IPS-NIHi11 (cell line): Measurements from ENCODE around the gene ITGB1BP2.
A peak's percentile ranks its signal among the peaks of the same experiment; 100 is the strongest.
"Not testable (repeated sequence)": the region's sequence is repeated elsewhere in the genome, so short reads cannot be mapped to it uniquely, and the experiment has no call there.

Experiments
- DNase-seq: peaks from one replicate; pipeline ENCODE4 v3.0.0; 2012; ENCODE audit warnings: mixed read lengths, low spot score

The ITGB1BP2 gene

DNA sequence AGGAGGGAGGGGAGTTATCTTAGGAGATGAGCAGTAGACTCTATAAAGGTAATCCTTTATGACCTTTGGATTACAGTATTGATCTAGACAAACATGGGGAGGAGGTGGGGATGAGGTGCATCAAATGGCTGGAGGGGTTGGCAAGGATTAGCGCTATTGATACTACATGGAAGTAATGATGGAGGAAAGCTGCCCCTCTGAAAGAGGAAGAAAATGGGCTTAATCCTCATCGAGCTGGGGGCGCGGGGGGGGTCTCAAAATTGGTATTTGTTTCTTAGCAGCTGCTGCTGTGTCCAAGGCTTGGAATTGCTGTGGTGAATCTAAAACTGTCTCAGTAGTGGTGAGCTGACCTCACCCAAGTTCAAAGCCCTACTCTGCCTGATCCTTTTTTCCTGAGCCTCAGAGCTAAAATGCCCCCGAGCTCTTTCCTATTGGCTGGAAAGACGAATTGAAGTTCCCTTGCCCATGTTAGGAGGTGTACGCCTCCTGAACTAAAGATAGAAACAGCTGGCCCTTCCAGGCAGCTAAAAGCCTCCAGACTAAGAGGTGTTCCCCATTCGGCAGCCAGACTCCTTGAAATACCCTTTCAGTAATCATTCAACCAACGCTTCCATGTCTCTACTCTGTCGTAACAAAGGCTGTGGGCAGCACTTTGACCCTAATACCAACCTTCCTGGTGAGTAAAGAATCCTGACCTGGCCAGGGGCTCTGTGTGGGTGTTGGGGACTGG, at the start of gene ITGB1BP2:
Gene ITGB1BP2 (plus strand): TSS at position 556 of the 730 bp plus-strand sequence. CDS start 57 bp downstream, at position 613.
- DNase-seq, result no peak

DNA sequence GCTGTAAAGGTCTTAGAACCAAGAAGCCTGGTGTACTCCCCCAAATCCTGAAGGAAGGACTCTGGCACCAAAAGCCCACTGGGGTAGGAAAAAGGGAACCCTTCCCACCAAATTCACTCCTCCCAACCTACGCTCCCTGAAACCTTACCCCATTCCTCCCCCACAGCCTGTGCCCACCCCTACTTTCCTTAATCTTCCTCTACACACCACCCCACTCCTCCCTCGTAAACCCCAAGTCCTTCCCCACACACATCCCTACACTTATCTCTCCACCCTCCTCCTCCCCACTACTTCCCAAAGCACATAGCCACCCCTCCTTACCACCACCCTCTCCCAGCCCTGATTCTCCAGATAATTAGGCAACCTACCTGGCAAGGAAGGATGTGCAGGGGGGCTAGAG, 49.3 kb upstream of the ITGB1BP2 start:
- no peak for DNase-seq

DNA sequence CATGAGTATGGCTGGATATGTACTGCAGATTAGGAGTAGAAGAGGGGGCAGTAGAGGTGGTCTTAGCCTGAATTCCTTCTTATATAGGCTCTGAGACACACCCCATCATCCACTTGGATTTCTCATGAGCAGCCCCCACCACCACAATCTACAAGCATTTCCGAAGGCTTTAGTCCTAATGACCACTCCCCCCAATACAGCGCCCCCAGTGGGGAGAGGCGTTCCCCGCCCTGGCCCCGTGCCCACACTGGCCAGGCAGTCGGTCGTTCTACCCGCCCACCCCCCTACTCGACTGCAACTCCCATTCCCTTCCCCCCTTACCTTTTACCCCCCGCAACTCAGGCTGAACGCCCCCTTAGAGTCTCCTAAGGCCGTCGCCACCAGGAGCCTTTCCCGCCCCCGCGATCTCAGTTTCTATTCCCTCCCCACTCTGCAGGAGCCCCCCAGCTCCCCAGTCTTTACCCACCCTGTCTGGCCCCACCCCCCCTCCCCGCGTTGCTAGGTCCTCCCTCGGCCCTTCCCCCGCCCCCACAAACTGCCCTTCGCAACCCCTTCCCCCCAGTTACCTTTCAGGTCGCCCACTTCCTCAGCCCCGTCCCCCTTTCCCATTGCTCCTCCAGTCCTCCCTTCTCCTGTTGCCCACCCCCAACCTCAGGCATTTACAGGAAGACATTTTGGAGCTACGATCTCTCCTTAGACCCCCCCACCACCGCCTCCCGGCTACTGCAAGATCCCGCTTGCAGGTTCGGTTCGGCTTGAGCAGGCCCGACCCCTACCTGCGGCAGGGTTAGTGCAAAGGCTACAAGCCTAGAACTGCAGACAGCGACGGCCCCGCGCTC, 48.1 kb upstream of the ITGB1BP2 start:
- DNase-seq, result peak; percentile 72

DNA sequence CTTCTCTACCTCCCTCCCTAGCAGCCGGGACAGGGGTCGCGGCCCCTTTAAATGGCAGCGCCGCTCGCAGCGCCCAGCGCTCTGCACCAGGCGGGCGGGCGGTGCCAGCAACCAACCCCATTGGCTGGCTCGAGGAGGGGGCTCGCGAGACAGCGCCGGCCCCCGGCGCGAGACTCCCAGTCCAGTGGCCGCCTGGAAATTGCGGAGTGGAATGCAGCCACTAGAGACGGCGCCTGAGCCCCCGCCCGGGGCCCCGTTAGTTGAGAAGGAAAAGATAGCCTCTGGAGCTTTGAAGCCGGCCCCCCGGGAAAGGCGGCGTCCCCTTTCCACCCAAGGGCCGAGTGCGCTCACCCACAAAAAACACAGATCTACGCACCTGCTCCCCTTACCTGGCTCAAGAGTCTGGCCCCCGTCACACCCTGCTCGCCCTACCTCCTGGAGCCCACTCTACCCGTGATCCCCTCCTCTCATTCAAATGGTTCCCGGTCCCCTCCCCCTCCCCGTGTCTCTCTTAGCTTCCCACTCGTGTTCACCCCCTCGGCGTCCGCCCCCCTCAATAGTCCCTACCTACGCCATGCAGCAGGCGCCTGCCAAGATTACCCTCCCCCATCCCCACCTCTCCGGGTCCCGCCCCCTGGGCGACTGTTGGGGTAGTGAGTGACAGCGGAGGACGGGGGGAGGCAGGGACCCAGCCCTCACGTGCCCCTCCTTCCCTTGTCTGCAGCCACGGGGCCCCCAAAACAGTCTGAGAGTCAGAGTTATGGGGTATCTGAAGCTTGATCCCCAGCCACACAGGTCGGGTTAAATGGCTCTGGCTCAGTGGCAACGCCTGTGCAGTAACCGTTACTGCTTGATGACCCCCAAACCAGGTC, 47.2 kb upstream of the ITGB1BP2 start, which contains the start of gene ZMYM3:
Gene ZMYM3 (minus strand): TSS at position 49 of the 872 bp plus-strand sequence. CDS start 885 bp downstream, outside the sequence.
- peak; percentile 89 for DNase-seq

DNA sequence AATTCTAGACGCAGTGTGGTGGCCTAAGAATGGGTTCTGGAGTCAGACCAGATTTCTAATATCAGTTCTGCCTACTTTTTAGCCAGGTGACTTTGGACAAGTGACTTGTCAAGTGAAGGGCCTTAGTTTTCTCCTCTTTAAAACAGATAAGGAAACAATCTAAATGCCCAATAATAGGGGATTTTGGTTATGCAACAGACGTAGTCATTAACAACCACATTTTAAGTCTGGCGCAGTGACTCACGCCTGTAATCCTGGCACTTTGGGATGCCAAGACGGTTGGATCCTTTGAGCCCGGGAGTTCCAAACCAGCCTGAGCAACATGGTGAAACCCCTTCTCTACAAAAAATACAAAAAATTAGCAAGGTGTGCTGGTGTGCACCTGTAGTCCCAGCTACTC, 45.5 kb upstream of the ITGB1BP2 start:
- DNase-seq, result no peak

DNA sequence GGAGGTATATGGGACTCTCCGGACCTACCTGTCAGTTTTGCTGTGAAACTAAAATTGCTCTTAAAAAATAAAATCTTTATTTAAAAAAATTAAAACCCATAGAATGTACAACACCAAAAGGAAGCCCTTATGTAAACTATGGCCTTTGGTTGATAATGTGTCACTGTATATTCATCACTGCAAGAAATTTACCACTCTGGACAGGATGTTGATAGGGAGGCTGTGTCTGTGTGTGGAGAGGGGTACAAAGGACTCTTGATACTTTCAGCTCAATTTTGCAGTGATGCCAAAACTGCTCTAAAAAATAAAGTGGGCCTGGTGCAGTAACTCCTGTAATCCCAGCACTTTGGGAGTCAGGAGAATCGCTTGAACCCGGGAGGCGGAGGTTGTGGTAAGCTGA, 44.7 kb upstream of the ITGB1BP2 start:
- DNase-seq, result no peak

DNA sequence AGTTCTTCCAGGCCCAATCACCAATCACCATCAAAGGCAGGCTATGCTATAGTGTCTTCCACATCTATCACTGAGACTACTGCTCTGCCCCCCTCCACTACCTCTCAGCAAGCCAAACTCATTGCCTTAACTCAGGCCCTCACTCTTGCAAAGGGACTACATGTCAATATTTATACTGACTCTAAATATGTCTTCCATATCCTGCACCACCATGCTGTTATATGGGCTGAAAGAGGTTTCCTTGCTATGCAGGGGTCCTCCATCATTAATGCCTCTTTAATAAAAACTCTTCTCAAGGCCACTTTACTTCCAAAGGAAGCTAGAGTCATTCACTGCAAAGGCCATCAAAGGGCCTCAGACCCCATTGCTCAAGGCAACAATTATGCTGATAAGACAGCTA, 32.9 kb upstream of the ITGB1BP2 start:
- DNase-seq, result not testable (repeated sequence)

DNA sequence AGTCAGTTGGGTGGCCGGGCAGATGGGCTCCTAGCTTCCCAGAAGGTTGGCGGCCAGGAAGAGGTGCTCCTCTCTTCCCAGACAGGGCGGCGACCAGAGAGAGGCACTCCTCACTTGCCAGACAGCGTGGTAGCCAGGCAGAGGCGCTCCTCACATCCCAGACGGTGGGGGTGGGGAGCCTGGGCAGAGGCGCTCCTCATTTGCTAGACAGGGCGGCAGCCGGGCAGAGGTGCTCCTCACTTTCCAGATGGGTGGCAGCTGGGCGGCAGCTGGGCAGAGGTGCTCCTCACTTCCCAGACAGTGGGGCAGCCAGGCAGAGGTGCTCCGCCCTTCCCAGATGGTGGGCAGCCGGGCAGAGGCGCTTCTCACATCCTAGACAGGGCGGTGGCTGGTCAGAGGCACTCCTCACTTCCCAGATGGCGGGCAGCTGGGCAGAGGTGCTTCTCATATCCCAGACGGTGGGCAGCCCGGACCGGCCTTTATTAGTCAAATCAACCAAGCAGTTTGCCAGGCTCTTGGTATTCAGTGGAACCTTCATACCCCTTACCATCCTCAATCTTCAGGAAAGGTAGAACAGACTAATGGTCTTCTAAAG, 31.7 kb upstream of the ITGB1BP2 start:
- no peak for DNase-seq

DNA sequence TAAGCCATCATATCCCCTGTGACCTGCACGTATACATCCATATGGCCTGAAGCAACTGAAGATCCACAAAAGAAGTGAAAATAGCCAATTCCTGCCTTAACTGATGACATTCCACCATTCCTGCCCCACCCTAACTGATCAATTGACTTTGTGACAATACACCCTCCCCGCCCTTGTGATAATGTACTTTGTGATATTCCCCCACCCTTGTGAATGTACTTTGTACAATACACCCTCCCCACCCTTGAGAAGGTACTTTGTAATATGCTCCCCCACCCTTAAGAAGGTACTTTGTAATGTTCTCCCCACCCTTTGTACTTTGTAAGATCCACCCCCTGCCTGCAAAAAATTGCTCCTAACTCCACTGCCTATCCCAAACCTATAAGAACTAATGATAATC, 29.2 kb upstream of the ITGB1BP2 start:
- DNase-seq, result not testable (repeated sequence)

DNA sequence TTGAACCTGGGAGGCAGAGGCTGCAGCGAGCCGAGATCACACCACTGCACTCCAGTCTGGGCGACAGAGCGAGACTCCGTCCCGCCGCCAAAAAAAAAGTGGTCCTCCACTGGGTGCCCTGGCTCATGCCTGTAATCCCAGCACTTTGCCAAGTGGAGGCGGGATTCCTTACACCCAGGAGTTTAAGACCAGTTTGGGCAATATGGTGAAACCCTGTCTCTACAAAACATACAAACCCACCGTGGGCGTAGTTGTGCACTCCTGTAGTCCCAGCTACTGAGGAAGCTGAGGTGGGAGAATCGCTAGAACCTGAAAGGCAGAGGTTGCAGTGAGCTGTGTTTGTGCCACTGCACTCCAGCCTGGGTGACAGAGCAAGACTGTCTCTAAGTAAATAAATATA, 20.2 kb upstream of the ITGB1BP2 start:
- not testable (repeated sequence) for DNase-seq

DNA sequence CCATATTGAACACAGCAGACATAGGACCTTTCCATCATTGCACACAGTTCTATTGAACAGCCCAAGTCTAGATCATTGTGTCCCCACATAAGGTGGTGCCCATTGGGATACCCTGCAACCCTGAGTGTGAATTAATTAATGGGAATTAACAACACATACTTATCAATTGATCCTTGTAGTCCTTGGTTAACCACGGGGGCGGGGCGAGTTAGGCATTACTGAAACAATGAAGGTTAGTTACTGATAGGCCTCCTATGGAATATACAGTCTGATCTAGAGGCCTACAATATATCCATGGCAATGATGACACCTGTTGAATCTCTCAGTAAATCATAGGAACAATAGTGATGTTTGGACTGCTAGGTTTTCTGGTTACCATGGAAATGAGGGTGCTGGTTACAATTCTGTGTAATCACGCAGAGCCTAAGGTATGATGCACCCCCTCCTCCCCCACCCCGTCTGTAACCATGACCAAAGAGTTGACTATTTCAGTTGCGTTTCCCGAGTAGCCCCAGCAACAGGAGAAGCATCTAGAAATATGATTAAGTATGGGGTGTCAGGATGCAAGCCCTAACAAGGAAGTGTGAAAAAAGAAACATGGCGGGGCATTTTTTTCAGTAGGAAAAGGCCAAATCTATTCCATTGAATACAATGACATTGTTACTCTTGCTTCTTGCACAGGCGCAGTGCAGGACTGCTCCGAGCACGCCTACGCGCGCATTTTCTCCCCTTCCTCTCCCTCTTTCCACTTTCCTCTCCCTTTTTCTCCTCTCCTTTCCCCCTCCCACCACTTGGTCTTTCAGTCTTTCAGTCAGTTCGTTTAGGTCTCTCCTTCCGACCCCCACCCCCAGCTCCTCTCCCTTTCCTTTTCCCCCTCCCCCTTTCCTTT, 18.8 kb upstream of the ITGB1BP2 start:
- DNase-seq, result no peak

DNA sequence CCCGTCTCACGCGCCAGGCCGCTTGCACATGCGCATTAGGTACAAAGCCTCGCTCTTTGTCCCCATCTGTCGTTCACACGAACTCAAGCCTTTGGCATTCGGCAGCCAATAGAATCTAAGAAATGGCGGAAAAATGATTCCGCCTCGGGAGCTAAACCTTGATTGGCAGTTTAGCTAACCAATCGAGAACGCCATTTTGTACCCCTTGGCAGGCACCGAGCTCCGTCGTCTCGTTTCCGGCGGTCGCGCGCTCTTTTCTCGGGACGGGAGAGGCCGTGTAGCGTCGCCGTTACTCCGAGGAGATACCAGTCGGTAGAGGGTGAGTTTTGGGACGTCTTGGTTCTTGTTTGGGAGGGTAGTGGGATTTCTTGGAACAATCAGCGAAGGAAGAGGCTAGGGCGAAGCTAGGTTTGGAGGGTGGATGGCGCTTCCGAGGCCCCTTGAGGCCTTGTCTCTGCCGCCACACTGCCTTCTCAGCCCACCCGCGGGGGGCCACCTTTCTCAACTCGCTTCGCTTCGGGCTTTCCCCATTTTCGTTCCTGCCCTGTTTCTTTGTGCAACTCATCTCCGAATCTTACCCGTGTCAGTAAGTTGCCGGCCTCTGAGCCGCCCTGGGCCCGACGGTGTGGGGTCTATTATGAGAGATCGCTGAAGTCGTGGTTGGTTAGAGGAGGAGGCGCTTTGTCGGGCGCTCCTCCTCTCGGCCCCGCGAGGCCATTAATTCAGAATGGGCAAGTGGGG, 18.0 kb upstream of the ITGB1BP2 start, which contains the start of gene NONO:
Gene NONO (plus strand): TSS at position 233 of the 741 bp plus-strand sequence. CDS start 7,003 bp downstream, outside the sequence.
- peak; percentile 80 for DNase-seq

DNA sequence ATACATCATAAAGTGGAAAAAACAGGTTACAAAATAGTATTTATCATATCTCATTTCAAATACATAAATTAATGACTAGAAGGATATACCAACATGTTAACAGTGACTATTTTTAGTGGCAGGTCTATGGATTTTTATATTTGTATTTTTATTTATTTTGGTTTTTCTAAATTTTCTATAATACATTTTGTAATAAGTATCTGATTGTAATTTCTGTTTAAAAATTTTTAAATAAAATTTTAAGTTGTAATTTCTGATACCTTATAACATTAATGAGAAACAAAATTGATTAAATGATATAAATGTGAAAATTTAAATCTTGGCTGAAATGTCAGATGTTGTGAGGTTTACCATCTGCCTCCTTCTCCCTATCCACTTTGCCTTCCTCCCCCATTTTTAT, 15.6 kb upstream of the ITGB1BP2 start:
- no peak for DNase-seq

DNA sequence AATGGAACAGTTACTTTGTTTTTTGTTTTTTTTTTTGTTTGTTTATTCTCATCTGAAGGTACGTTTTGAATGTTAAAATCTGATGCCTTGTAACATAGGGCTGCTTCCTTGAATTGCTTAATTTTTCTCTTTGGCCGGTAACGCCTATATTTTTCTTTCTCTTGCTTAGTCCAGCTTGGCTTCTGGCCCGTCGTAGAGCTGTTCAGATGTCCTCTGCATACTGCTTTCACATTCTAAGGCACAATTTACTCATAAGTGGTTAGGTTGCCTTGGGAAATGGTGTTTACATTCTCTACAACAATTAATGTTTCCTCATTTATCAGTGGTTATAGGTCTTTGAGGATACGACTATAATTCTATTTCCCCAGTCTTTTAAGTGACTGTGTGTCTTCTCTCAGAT, 10.2 kb upstream of the ITGB1BP2 start:
- no peak for DNase-seq

DNA sequence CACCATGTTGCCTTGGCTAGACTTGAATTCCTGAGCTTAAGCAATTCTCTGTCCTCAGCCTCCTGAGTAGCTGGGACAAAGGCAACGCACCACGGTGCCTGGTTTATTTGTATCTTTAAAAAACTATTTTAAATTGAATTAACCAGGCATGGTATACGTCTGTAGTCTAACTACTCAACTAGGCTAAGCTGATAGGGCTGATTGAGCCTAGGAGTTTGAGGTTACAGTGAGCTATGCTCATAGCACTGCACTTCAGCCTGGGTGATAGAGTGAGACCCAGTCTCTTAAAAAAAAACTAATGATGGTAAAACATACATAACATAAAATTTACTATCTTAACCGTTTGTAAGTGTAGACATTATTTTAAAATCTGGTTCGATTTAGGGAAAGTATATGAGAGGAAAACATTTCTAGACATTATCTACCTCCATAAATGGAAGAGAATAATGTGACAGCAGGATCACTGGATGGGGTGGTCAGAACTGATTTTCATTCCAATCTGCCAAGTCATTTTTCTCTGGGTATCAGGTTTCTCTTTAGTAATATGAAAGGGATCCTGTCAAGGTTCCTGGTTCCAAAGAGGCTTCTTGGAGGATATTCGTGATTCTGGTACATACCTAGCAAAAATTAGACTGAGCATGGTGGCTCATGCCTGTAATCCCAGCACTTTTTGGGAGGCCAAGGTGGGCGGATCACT, 8.7 kb upstream of the ITGB1BP2 start:
- DNase-seq, result no peak

DNA sequence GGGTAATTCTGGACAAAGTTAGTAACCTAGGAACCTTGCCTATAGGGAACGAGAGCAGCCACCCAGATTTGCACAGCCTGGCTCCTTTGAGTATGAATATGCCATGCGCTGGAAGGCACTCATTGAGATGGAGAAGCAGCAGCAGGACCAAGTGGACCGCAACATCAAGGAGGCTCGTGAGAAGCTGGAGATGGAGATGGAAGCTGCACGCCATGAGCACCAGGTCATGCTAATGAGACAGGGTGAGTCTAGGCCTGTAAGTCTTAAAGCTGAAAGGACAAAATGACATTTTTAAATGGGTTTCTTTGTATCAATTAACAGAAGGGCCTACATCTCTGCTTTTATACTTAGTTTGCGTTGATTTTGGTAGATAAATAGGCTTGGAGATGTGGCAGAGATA, 4.7 kb upstream of the ITGB1BP2 start:
- DNase-seq, result no peak

DNA sequence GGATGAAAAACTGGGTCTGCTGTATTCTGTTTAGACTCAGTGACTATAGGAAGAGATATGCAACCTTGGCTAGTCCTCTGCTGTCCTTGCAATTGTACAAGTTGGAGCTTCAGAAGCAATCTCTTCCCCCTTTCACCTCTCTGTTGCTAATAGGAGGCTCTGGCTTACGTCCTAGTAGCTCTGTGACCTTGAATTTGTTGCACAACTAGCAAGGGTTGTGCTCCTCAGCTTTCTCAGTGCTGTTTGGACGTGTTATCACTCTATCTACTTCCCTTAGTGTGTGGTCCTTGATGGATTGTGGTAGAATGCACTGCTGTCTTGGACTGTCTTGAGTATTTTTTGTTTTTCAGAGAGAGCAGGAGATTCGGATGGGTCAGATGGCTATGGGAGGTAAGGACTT, 3.4 kb upstream of the ITGB1BP2 start:
- no peak for DNase-seq

DNA sequence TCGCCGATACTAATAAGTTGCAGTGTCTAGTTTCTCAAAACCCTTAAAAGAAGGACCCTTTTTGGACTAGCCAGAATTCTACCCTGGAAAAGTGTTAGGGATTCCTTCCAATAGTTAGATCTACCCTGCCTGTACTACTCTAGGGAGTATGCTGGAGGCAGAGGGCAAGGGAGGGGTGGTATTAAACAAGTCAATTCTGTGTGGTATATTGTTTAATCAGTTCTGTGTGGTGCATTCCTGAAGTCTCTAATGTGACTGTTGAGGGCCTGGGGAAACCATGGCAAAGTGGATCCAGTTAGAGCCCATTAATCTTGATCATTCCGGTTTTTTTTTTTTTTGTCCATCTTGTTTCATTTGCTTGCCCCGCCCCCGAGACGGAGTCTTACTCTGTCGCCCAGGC, 1.5 kb upstream of the ITGB1BP2 start:
- not testable (repeated sequence) for DNase-seq

DNA sequence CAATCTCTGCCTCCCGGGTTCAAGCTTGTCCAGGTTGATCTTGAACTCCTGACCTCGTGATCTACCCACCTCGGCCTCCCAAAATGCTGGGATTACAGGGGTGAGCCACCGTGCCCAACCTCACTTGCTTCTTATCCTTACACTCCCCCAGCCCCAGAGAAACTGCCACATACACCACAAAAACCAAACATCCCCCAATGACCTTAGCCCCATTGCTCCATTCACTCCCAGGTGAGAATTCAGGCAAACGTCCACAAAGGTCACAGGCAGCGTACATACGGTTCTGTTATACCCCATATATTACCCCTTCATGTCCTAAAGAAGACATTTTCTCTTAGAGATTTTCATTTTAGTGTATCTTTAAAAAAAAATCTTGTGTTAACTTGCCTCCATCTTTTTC, 1.1 kb upstream of the ITGB1BP2 start:
- DNase-seq, result not testable (repeated sequence)
